Ishikawa (cell line): Measurements from ENCODE around the gene PALLD.

Source experiments
- CEBPB ChIP-seq: IDR thresholded peaks from 2 replicates; pipeline ENCODE4 v1.6.1; 2012
- EGR1 ChIP-seq: IDR thresholded peaks from 2 replicates; pipeline ENCODE4 v1.6.1; 2012
- NFIC ChIP-seq: IDR thresholded peaks from 2 replicates; pipeline ENCODE4 v1.6.1; 2012
- TCF12 ChIP-seq: IDR thresholded peaks from 2 replicates; pipeline ENCODE4 v1.6.1; 2012; ENCODE audit warnings: low read depth
- TEAD4 ChIP-seq: IDR thresholded peaks from 2 replicates; pipeline ENCODE4 v1.6.1; 2012
- TF ChIP-seq, protein P1 (sequence below): IDR thresholded peaks from 2 replicates; pipeline ENCODE4 v1.6.1; 2012; ENCODE audit warnings: low read depth, mild to moderate bottlenecking
- TF ChIP-seq, protein P2 (sequence below): IDR thresholded peaks from 2 replicates; pipeline ENCODE4 v1.6.1; 2012

DNA sequence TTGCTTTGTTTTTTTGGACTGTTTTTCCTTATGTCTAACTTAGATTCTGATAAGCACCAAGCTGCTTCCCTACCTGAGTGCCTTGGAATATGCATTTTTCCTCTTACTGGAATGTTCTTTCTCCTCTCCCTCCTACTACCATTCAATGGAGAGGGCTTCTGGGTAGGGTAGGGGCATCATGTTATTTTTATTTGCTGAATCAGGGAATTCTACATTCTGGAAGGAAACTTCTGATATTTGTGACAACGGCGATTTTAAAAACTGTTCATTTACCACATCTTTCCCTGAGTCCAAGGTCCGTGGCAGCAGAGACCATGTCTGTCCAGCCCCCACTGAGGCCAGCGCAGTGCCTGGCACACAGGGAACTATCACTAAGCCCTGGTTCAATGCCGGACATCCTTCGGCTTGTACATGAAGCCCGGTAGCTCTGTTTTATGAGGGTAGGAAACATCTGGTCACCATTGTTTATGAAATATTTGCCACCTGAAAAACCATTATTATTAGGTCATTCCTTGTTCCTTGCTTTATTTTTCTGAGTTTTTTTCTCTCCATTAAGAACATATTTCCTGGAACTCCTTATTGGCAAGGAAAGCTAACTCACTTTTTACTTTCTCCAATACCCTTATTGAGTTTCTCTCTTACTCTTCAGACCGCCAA is 57.0 kb downstream of the PALLD start:
- TF ChIP-seq, protein P1, sequence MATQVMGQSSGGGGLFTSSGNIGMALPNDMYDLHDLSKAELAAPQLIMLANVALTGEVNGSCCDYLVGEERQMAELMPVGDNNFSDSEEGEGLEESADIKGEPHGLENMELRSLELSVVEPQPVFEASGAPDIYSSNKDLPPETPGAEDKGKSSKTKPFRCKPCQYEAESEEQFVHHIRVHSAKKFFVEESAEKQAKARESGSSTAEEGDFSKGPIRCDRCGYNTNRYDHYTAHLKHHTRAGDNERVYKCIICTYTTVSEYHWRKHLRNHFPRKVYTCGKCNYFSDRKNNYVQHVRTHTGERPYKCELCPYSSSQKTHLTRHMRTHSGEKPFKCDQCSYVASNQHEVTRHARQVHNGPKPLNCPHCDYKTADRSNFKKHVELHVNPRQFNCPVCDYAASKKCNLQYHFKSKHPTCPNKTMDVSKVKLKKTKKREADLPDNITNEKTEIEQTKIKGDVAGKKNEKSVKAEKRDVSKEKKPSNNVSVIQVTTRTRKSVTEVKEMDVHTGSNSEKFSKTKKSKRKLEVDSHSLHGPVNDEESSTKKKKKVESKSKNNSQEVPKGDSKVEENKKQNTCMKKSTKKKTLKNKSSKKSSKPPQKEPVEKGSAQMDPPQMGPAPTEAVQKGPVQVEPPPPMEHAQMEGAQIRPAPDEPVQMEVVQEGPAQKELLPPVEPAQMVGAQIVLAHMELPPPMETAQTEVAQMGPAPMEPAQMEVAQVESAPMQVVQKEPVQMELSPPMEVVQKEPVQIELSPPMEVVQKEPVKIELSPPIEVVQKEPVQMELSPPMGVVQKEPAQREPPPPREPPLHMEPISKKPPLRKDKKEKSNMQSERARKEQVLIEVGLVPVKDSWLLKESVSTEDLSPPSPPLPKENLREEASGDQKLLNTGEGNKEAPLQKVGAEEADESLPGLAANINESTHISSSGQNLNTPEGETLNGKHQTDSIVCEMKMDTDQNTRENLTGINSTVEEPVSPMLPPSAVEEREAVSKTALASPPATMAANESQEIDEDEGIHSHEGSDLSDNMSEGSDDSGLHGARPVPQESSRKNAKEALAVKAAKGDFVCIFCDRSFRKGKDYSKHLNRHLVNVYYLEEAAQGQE, result no peak
- no peak for TF ChIP-seq TEAD4
- TF ChIP-seq TCF12, result no peak
- no peak for TF ChIP-seq NFIC
- TF ChIP-seq CEBPB, result no peak
- TF ChIP-seq, protein P2, sequence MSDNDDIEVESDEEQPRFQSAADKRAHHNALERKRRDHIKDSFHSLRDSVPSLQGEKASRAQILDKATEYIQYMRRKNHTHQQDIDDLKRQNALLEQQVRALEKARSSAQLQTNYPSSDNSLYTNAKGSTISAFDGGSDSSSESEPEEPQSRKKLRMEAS, result no peak
- no peak for TF ChIP-seq EGR1
